Memory B cell (primary cell): ENCODE measurements around the gene BAHCC1.

ENCODE experiments used
- ATAC-seq: fragments of 150-1000 bp; cut with Tn5 transposase; 2 replicates; pipeline ENCODE4 v1.10.0; 2021; ENCODE audit warnings: low read depth, mild to moderate bottlenecking, moderate library complexity
- DNase-seq, 2 donors: peaks; one replicate each; pipeline ENCODE4 v3.0.0; 2022; ENCODE audit warnings: low spot score in 2 of 2
- H3K27ac Mint-ChIP-seq: one replicate; pipeline ENCODE4 v1.8.0; 2022; ENCODE audit warnings: mild to moderate bottlenecking, moderate library complexity, mixed read lengths
- H3K27me3 Mint-ChIP-seq: one replicate; pipeline ENCODE4 v1.8.0; 2022; ENCODE audit warnings: mixed read lengths
- H3K36me3 Mint-ChIP-seq: one replicate; pipeline ENCODE4 v1.8.0; 2022; ENCODE audit warnings: mild to moderate bottlenecking, mixed read lengths
- H3K4me1 Mint-ChIP-seq: one replicate; pipeline ENCODE4 v1.8.0; 2022; ENCODE audit warnings: mixed read lengths
- H3K4me3 Mint-ChIP-seq: one replicate; pipeline ENCODE4 v1.8.0; 2022; ENCODE audit warnings: mild to moderate bottlenecking, moderate library complexity, mixed read lengths
- H3K9me3 Mint-ChIP-seq: one replicate; pipeline ENCODE4 v1.8.0; 2022; ENCODE audit warnings: mixed read lengths

BAHCC1 gene

DNA sequence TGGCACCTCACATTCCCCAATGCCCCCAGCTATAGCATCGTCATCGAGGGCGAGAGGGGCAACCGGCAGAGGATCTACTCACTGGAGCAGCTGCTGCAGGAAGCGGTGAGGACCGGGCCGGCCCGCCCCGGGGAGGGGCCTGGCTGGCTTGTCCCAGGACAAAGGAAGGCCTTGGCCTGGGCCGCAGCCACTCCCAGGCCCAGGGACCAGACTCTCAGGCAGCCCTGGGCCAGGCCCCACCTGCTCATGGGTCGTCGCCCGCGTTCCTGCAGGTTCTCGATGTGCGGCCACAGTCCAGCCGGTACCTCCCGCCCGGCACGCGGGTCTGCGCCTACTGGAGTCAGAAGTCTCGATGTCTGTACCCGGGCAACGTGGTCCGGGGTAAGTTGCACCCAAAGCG is 64.0 kb downstream of the BAHCC1 start:
- Mint-ChIP-seq H3K36me3 (no peaks in the 10 kb centered on the region), H3K27ac (no peak overlapping the region), H3K9me3 (no peaks in the 10 kb centered on the region), H3K4me1 (peaks cover 1% of the 10 kb centered on the region), H3K27me3 (peaks cover 9% of the 10 kb centered on the region), H3K4me3 (no peak overlapping the region)
- ATAC-seq, result no peak
- no peak for DNase-seq

DNA sequence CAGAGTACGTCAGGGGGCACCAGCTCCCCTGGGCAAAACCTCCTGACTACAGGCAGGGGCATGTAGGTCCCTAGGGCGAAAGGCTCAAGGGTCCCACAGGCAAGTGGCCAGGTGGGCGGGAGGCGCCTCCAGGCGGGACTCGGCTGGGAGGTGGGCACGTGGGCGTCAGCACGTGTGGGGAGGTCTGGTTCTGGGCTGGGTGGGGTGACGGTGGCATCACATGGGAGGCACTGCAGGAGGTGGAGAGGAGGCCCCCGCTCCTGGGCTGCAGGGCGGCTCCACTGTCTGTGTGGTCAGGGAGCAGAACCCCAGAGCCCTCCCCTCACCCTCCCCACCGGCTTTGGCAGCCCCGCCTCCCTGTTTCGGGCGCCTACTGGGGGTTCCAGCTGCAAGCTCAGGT is 64.6 kb downstream of the BAHCC1 start:
- Mint-ChIP-seq H3K9me3 (no peaks in the 10 kb centered on the region), H3K27ac (no peak overlapping the region), H3K27me3 (peaks cover 11% of the 10 kb centered on the region), H3K36me3 (no peaks in the 10 kb centered on the region), H3K4me3 (no peak overlapping the region), H3K4me1 (peaks cover 4% of the 10 kb centered on the region)
- ATAC-seq, result no peak
- DNase-seq, result no peak

DNA sequence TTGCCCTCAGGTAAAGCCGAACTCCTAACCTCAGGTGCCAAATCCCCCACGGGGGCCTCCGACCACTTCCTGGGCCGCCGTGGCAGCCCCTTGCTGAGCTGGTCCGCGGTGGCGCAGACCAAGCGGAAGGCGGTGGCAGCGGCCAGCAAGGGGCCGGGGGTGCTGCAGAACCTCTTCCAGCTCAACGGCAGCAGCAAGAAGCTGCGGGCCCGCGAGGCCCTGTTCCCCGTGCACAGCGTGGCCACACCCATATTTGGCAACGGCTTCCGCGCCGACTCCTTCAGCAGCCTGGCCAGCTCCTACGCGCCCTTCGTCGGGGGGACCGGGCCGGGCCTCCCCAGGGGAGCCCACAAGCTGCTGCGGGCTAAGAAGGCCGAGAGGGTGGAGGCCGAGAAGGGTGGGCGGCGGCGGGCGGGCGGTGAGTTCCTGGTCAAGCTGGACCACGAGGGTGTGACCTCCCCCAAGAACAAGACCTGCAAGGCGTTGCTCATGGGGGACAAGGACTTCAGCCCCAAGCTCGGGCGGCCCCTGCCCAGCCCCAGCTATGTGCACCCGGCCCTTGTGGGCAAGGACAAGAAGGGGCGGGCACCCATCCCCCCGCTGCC is 65.7 kb downstream of the BAHCC1 start:
- ATAC-seq (no peak), DNase-seq (no peak)
- Mint-ChIP-seq H3K36me3 (no peaks in the 10 kb centered on the region), H3K27ac (no peak overlapping the region), H3K4me1 (peaks cover 4% of the 10 kb centered on the region), H3K4me3 (no peak overlapping the region), H3K9me3 (no peaks in the 10 kb centered on the region), H3K27me3 (peaks cover 7% of the 10 kb centered on the region)

DNA sequence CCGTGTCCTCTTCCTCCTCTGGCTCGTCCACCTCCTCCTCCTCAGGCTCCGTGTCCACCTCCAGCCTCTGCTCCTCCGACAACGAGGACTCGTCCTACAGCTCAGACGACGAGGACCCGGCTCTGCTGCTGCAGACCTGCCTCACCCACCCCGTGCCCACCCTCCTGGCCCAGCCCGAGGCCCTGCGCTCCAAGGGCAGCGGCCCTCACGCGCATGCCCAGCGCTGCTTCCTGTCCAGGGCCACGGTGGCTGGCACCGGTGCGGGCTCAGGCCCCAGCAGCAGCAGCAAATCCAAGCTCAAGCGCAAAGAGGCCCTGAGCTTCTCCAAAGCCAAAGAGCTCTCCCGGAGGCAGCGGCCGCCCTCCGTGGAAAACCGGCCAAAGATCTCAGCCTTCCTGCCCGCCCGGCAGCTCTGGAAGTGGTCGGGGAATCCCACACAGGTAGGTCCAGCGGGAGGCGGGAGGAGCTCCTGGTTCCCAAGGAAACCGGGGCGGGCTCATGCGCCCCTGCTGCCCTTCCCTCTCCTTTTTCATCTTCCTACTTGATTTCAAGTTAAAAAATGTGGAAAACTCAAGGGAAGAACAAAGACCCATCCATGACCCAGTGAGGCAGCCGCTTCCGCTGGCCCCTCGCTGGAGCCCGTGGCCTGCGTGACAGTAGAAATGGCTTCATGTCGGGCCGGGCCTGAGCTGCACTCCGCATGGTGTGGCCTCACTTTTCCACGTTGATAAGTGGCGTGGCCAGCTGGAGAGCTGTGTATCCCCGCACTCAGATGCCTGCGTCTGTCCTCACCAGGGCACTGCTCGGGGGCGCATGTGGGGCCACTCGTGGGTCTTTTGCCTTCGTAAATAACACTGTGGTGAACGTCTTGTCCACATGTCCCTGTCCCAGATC is 66.6 kb downstream of the BAHCC1 start:
- DNase-seq, result no peak
- Mint-ChIP-seq H3K27me3 (peaks cover 7% of the 10 kb centered on the region), H3K9me3 (no peaks in the 10 kb centered on the region), H3K4me1 (peaks cover 4% of the 10 kb centered on the region), H3K4me3 (no peak overlapping the region), H3K27ac (no peak overlapping the region), H3K36me3 (no peaks in the 10 kb centered on the region)
- no peak for ATAC-seq

DNA sequence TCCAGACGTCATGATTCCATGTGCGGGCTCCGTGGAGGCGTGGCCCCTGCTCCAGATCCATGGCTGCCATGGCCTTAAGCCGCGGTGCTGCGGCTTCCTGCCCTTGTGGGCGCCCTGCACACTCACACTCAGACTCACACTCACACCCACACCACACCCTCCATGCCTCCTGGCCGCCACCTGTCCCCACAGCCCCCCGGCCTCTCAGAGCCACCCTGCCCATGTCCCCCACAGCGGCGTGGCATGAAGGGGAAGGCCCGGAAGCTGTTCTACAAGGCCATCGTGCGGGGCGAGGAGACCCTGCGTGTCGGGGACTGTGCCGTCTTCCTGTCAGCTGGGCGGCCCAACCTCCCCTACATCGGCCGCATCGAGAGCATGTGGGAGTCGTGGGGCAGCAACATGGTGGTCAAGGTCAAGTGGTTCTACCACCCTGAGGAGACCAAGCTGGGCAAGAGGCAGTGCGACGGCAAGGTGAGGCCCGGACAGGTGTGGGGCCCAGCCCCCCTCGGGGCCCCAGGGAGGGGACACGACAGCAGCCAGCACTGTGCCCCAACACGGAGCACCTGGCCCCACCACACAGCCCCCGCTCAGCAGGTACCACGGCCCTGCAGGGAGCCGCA is 67.4 kb downstream of the BAHCC1 start:
- DNase-seq (no peak), ATAC-seq (no peak)
- H3K27ac Mint-ChIP-seq, result no peak overlapping the region
- H3K27me3 Mint-ChIP-seq, result peaks cover 4% of the 10 kb centered on the region
- H3K4me1 Mint-ChIP-seq, result peaks cover 4% of the 10 kb centered on the region
- H3K4me3 Mint-ChIP-seq, result no peak overlapping the region
- no peaks in the 10 kb centered on the region for H3K36me3 Mint-ChIP-seq
- no peaks in the 10 kb centered on the region for H3K9me3 Mint-ChIP-seq

DNA sequence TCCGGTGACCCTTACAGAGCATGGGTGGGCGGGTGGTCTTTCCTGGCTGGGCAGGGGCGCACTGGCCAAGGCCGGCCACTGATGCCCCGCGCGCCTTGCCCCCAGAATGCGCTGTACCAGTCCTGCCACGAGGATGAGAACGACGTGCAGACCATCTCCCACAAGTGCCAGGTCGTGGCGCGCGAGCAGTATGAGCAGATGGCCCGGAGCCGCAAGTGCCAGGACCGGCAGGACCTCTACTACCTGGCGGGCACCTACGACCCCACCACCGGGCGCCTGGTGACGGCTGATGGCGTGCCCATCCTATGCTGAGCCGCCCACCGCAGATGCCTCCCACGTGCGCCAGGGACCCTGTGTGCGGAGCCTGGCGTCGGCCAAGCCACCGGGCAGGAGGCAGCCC is 68.2 kb downstream of the BAHCC1 start:
- no peak overlapping the region for H3K27ac Mint-ChIP-seq
- H3K27me3 Mint-ChIP-seq, result peaks cover 4% of the 10 kb centered on the region
- H3K4me1 Mint-ChIP-seq, result peaks cover 4% of the 10 kb centered on the region
- H3K9me3 Mint-ChIP-seq, result no peaks in the 10 kb centered on the region
- ATAC-seq (no peak), DNase-seq (no peak)
- H3K4me3 Mint-ChIP-seq, result no peak overlapping the region
- no peaks in the 10 kb centered on the region for H3K36me3 Mint-ChIP-seq

DNA sequence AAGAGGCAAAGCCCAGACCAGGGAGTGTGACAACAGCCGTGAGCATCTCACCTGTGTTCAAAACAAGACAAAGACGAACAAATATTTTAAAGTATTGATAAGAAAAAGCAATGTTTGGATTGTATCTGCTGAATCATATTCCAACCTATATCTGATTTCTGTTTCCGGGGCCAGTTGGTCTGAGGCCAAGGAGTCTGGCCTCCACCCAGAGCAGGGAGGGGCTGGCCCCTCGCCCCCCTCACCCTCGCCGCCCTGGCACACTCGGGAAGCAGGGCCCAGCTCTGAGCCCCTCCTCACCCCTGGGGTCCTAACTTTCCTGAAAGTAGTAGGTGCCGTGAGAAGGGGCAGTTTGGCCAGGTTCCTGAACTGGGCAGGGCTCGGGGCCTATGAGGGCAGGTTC is 69.3 kb downstream of the BAHCC1 start:
- DNase-seq (no peak), ATAC-seq (no peak)
- no peak overlapping the region for H3K4me3 Mint-ChIP-seq
- peaks cover 2% of the 10 kb centered on the region for H3K27me3 Mint-ChIP-seq
- peaks cover 4% of the 10 kb centered on the region for H3K4me1 Mint-ChIP-seq
- no peaks in the 10 kb centered on the region for H3K36me3 Mint-ChIP-seq
- H3K9me3 Mint-ChIP-seq, result no peaks in the 10 kb centered on the region
- H3K27ac Mint-ChIP-seq, result no peak overlapping the region

DNA sequence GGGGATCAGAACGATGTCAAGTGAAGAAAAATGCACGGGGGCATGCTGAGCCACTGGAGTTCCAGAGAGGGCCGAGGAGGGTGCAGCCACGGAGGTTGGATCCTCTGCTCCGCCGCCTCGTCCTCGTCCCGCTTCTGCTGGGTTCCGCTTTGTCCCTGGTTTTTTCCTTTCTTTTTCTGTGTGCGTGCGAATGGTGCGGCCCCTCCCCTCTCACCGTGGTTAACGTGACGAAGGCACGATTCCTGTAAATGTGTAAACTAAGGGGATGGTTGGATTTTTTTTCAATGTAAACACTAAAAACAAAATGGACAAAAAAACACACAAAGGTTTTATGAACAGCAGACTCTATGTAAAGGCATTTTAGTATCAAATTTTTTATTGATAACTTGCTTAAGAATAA is 70.7 kb downstream of the BAHCC1 start:
- no peak for ATAC-seq
- DNase-seq, result no peak
- H3K4me1 Mint-ChIP-seq, result peaks cover 4% of the 10 kb centered on the region
- no peaks in the 10 kb centered on the region for H3K36me3 Mint-ChIP-seq
- H3K27ac Mint-ChIP-seq, result no peak overlapping the region
- no peak overlapping the region for H3K4me3 Mint-ChIP-seq
- peaks cover 2% of the 10 kb centered on the region for H3K27me3 Mint-ChIP-seq
- H3K9me3 Mint-ChIP-seq, result no peaks in the 10 kb centered on the region

DNA sequence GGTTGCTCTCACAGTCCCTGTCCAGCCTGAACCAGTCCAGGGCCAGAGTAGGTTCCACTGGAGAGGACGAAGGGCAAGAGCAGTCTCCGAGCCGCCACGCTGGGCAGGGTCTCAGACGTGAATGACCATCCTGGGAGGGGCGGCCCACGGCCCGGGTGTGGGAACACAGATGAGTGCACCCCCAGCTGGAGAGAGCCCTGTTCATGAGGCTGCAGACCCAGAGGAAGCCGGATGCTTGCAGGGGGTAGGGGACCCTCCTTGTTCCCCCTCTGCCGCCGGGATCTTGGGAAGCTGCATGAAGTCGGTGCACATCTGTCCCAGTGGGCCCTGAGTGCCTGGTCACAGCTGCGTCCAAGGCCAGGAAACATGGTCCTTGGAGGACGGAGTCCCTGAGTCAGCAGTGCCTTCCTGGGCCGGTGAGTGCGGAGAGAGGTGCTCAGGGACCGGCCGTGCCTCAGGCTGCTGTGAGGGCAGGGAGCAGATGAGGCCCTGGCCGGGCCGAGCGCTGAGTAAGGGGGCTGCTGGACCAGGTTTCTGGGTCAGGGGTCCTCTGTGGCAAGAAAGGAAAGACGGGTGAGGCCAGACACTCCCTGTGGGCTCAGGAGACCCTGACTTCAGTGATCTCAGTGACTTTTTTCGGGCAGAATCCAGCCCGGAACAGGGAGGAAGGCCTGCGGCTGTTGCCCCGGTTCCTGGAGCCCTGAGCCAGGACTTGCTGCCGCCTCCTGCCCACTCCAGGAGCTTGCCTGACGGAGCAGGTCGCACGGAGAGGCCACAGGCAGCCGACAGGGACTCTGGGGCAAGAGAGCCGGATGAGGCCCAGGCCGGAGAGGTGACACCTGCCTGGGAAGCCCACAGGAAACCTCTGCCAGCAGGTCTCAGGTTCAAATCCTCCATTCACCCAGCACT is 71.6 kb downstream of the BAHCC1 start:
- peaks cover 4% of the 10 kb centered on the region for H3K4me1 Mint-ChIP-seq
- no peak overlapping the region for H3K4me3 Mint-ChIP-seq
- ATAC-seq (no peak), DNase-seq (no peak)
- H3K27ac Mint-ChIP-seq, result no peak overlapping the region
- no peaks in the 10 kb centered on the region for H3K9me3 Mint-ChIP-seq
- H3K27me3 Mint-ChIP-seq, result peaks cover 2% of the 10 kb centered on the region
- H3K36me3 Mint-ChIP-seq, result no peaks in the 10 kb centered on the region

DNA sequence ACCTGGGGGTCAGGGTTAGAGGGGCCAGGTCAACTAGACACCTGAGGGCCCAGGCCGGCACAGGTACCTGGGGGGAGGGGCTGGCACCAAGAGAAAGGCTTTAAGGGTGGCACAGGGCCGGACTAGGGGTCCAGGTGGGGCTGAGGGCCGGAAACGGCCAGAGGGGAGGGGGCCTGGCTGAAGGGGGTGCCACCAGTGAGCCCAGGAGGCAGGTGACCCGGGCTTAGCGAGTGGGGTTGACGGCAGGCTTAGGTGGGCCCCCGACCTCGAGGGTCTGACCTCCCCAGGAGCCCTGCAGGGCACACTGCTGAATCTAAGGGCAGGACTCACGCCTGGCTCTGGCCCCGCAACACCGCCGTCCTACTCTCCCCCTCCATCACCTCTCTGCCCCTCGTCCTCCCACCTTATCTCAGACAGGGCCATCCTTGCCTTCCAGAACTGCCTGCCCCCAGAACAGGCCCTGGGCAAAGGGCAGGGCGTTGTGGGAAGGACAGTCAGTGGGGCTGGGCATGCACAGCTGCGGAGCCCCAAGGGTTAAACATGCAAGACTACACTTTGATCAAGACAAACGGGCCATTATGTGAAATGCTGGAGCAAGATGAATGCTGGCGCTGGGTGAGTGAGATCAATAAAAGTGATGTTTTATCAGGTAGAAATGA is 73.0 kb downstream of the BAHCC1 start:
- H3K27ac Mint-ChIP-seq, result no peak overlapping the region
- ATAC-seq (no peak), DNase-seq (no peak)
- no peaks in the 10 kb centered on the region for H3K9me3 Mint-ChIP-seq
- H3K4me3 Mint-ChIP-seq, result no peak overlapping the region
- H3K27me3 Mint-ChIP-seq, result peaks cover 2% of the 10 kb centered on the region
- no peaks in the 10 kb centered on the region for H3K36me3 Mint-ChIP-seq
- H3K4me1 Mint-ChIP-seq, result peaks cover 4% of the 10 kb centered on the region

DNA sequence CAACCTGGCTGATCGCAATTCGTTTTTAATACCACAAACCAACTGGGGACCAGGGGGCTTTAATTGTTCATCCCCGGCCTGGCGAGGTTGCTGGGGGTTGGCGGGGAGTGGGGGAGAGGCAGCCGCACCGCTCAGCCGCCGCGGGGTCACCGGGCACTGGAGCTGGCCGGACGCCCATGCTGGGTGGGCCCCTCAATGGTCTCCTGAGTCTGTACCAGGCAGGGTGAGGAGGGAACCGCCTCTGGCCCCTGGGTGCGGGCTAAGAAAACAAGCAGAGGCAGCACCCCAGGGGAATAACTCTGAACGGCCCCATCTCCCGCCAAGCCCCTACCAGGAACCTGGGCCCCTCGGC is 73.5 kb downstream of the BAHCC1 start:
- Mint-ChIP-seq H3K36me3 (no peaks in the 10 kb centered on the region), H3K4me1 (peaks cover 4% of the 10 kb centered on the region), H3K9me3 (no peaks in the 10 kb centered on the region), H3K27ac (no peak overlapping the region), H3K4me3 (no peak overlapping the region), H3K27me3 (peaks cover 3% of the 10 kb centered on the region)
- DNase-seq (no peak), ATAC-seq (no peak)

DNA sequence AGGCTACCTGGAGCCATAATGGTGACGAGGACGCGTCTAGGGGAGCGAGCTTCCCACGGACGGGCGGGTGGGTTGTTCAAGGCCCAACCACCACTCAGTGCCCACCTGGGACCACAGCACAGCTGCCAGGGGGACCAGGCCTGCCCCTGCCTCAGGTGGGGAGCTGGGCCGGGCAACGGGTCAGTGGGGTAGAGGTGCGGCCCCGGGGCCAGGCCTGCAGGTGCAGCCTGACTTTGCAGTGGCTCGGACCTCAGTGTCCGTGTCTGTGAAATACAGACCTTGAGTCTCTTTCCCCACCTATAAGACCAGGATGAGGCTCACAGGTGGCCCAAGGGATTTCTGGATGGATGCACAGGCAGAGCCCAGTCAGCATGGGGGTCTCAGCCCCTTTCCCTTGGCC is 74.0 kb downstream of the BAHCC1 start:
- Mint-ChIP-seq H3K4me1 (peaks cover 2% of the 10 kb centered on the region), H3K27me3 (peaks cover 5% of the 10 kb centered on the region), H3K4me3 (no peak overlapping the region), H3K36me3 (no peaks in the 10 kb centered on the region), H3K9me3 (no peaks in the 10 kb centered on the region), H3K27ac (no peak overlapping the region)
- ATAC-seq, result no peak
- DNase-seq, result no peak

DNA sequence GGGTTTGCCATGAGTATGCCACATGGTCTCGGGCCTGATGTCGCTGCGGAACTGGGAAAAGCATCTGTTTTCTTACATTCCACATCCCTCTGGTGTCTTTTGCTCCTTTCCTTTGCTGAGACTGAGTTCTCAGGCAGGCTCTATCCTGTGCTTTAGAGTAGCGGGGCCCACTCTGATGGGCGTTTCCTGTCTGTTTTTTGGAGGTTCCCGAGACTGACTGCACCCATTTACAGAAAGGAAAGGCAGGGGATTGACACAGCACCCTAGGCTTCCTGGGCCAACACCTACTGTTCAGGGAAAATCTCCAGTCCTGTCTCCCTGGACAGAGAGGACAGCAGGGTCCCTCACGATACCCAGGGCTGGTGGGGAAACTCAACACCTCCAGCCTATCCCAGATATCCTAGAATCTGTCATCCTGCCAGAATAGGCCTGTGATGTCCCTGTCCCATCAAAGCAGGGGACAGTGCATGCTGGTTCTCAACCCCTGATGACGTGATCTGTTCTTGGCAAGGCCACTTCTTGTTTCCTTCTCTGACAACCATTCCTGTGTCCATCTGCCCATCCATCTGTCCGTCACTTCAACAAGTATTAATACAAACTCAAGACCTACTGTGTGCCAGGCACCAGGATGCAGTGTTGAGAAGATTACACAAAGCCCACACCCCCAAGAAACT is 75.2 kb downstream of the BAHCC1 start:
- H3K27me3 Mint-ChIP-seq, result peaks cover 3% of the 10 kb centered on the region
- no peaks in the 10 kb centered on the region for H3K4me1 Mint-ChIP-seq
- no peaks in the 10 kb centered on the region for H3K9me3 Mint-ChIP-seq
- ATAC-seq (no peak), DNase-seq (no peak)
- H3K36me3 Mint-ChIP-seq, result no peaks in the 10 kb centered on the region
- no peak overlapping the region for H3K27ac Mint-ChIP-seq
- no peak overlapping the region for H3K4me3 Mint-ChIP-seq
